Upper lobe of right lung (tissue), 1 donor: ENCODE results near the gene ZNF107. TPM values are rescaled to one million over a fixed set of nuclear protein-coding genes. Genes with fewer than 3 reads are reported as not detected.

Experiments
- ATAC-seq: fragments of 200-7000 bp; cut with Tn5 transposase; one replicate; pipeline ENCODE4 v1.9.1; 2020; ENCODE audit warnings: mild to moderate bottlenecking, moderate library complexity
- DNase-seq: peaks from one replicate; pipeline ENCODE4 v3.0.0-alpha.2; 2020
- H3K27ac ChIP-seq: fragments of 200-600 bp; one replicate; pipeline ENCODE4 v1.8.0; 2022
- H3K27me3 ChIP-seq: fragments of 200-600 bp; one replicate; pipeline ENCODE4 v1.8.0; 2022; ENCODE audit warnings: mild to moderate bottlenecking
- H3K36me3 ChIP-seq: fragments of 200-600 bp; one replicate; pipeline ENCODE4 v1.8.0; 2022
- H3K4me1 ChIP-seq: fragments of 200-600 bp; one replicate; pipeline ENCODE4 v1.8.0; 2022
- H3K4me3 ChIP-seq: fragments of 200-600 bp; one replicate; pipeline ENCODE4 v1.8.0; 2022; ENCODE audit warnings: mild to moderate bottlenecking
- H3K9me3 ChIP-seq: fragments of 200-600 bp; one replicate; pipeline ENCODE4 v1.8.0; 2022
- CTCF ChIP-seq: fragments of 200-600 bp; IDR thresholded peaks from one replicate; pipeline ENCODE4 v1.8.0; 2022; ENCODE audit warnings: antibody characterized with exemption
- intact Hi-C: fragments of 100-400 bp; cut with DNase I; formaldehyde crosslinking; loops from one replicate; pipeline ENCODE4 v1.11.0; 2022
- total RNA-seq: library from RNA; stranded (reverse); fragmentation: NEBNext Ultra II Directional; extraction: Animal tissue kit (Norgen Biotek cat#: 25700); gene quantifications from one replicate; pipeline ENCODE4 v1.2.1, GENCODE V29; 2021
- donor health status: DM: no; HTN: yes; CAD: no; lungs with severe emphysema.

Gene ZNF107
- total RNA-seq, 1 donor from 2014 or later: 3.4 TPM

DNA sequence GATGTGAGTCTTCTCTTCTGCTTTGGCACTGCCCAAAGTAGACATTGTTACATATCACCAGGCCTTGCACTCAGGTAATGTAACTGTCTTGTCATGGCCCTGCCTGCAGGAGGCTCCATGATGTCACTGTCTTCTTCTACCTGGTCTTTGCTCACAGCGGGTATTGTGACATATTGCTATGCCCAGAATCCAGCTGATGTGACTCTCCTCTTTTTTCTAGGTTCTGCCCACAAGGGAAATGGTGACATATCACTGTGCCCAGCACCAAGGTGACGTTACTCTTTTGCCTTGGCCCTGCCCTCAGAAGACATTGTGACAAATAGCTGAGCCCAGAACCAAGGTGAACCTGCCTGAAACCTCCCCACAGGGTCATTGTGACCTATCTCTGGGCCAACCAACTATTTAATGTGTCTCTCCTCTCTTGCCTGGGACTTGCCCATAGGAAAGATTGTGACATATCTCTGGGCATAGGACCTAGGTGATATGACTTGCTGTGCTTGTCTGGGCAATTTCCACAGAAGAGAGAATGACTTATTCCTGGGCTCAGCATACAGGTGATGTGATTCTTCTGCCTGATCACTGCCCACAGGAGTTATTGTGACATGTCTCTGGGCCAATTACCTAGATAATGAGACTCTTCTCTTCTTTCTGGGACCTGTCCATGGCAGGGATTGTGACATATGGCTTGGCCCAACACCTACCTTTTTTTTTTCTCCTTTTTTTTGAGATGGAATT lies 26.5 kb upstream of the ZNF107 start:
- Histone ChIP-seq H3K9me3 (no peaks in the 10 kb centered on the region), H3K4me3 (no peak overlapping the region), H3K27ac (no peak overlapping the region), H3K36me3 (no peaks in the 10 kb centered on the region), H3K4me1 (no peaks in the 10 kb centered on the region), H3K27me3 (no peaks in the 10 kb centered on the region)
- no peak for TF ChIP-seq CTCF
- ATAC-seq: no peak
- no peak for DNase-seq
- intact Hi-C loops: no loop called here

GRCh38 chr7:64640504-64640903 lies 25.4 kb upstream of the ZNF107 start:
- Histone ChIP-seq H3K36me3 (no peaks in the 10 kb centered on the region), H3K27me3 (no peaks in the 10 kb centered on the region), H3K4me3 (no peak overlapping the region), H3K4me1 (no peaks in the 10 kb centered on the region), H3K27ac (no peak overlapping the region), H3K9me3 (no peaks in the 10 kb centered on the region)
- intact Hi-C loops: no loop called here
- ATAC-seq (no peak), DNase-seq (no peak)
- TF ChIP-seq CTCF: no peak

- no peaks in the 10 kb centered on the region for H3K36me3 ChIP-seq
- no peaks in the 10 kb centered on the region for H3K27me3 ChIP-seq
- H3K4me3 ChIP-seq: no peak overlapping the region
- no peaks in the 10 kb centered on the region for H3K4me1 ChIP-seq
- no peak for TF ChIP-seq CTCF
- H3K27ac ChIP-seq: no peak overlapping the region
- DNase-seq (no peak), ATAC-seq (no peak)
- H3K9me3 ChIP-seq: no peaks in the 10 kb centered on the region
- intact Hi-C loops: no loop called here
Observed at GRCh38 chr7:64642046-64642445, 23.9 kb upstream of the ZNF107 start.

DNA sequence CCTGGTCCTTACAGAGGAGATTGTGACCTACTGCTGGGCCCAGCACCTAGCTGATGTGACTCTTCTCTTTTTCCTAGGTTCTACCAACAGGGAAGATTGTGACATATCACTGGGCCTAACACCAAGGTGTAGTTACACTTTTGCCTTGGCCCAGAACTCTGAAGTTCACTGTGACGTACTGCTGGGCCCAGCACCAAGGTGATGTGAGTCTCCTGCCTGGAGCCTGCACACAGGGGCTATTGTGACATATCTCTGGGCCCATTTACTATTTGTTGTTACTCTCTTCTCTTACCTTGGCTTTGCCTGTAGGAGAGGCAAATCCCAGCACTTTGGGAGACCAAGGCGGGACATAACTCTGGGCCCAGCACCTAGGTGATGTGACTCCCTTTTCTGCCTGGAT lies 23.1 kb upstream of the ZNF107 start:
- no peak for TF ChIP-seq CTCF
- Histone ChIP-seq H3K4me1 (no peaks in the 10 kb centered on the region), H3K9me3 (no peaks in the 10 kb centered on the region), H3K36me3 (no peaks in the 10 kb centered on the region), H3K27ac (no peak overlapping the region), H3K4me3 (no peak overlapping the region), H3K27me3 (no peaks in the 10 kb centered on the region)
- ATAC-seq (no peak), DNase-seq (no peak)
- intact Hi-C loops: no loop called here

GRCh38 chr7:64643566-64643965 lies 22.4 kb upstream of the ZNF107 start:
- H3K27ac ChIP-seq: no peak overlapping the region
- intact Hi-C loops: no loop called here
- no peaks in the 10 kb centered on the region for H3K27me3 ChIP-seq
- no peaks in the 10 kb centered on the region for H3K36me3 ChIP-seq
- no peaks in the 10 kb centered on the region for H3K9me3 ChIP-seq
- no peaks in the 10 kb centered on the region for H3K4me1 ChIP-seq
- TF ChIP-seq CTCF: no peak
- no peak for DNase-seq
- ATAC-seq: no peak
- H3K4me3 ChIP-seq: no peak overlapping the region

DNA sequence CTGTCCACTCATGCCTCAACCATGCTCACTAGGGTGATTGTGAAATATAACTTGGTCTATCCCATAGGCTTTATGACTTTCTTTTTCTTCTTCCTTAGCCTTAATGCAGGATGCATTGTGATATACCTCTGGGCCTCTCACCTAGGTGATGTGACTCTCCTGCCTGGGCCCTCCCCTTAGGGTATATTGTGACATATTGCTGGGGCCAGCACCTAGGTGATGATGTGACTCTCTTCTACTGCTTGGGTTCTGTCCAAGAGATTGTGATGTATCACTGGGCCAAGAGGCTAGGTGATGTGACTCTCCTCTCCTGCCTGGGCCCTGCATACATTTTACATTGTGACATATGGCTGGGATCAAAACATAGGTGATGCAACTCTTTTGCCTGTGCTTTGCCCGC lies 14.7 kb upstream of the ZNF107 start:
- intact Hi-C loops: no loop called here
- Histone ChIP-seq H3K27ac (no peak overlapping the region), H3K36me3 (no peaks in the 10 kb centered on the region), H3K9me3 (no peaks in the 10 kb centered on the region), H3K4me3 (no peak overlapping the region), H3K27me3 (no peaks in the 10 kb centered on the region), H3K4me1 (no peaks in the 10 kb centered on the region)
- no peak for ATAC-seq
- no peak for TF ChIP-seq CTCF
- DNase-seq: no peak
